SU-DHL-6 (cell line): ENCODE data around the gene E4F1.

Source experiments
- EZH2phosphoT487 ChIP-seq: fragments of 200-600 bp; sonication (generic), shearing (Covaris generic); conservative IDR thresholded peaks from 2 replicates; pipeline ENCODE4 v1.6.1; 2018; ENCODE audit warnings: mild to moderate bottlenecking, antibody characterized with exemption, low read length, moderate library complexity, mixed read lengths
- TF ChIP-seq, protein P1 (sequence below): fragments of 200-600 bp; sonication (generic); IDR thresholded peaks from one replicate; pipeline ENCODE4 v1.5.1; 2017; ENCODE audit warnings: antibody characterized with exemption, mild to moderate bottlenecking, low read length, moderate library complexity; ENCODE audit not compliant: insufficient read depth, poor library complexity, severe bottlenecking

DNA sequence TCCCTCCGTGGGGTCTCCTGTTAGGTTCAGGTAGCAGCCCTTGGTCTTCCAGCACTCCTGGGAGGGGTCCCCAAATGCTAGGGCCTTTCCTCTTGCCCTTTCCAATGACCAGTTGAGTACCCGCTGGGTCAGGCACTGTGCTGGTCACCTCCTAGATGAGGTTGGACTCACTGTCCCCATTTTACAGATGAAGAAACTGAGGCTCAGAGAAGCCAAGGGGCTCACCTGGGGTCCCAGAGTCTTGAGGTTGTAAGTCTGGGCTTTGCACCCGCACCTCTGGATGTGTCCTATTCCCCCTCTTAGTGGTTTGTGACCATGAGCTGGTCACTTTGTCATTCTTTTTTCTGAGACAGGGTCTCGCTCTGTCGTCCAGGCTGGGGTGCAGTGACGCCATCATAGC lies 25.6 kb upstream of the E4F1 start:
- TF ChIP-seq, protein P1, sequence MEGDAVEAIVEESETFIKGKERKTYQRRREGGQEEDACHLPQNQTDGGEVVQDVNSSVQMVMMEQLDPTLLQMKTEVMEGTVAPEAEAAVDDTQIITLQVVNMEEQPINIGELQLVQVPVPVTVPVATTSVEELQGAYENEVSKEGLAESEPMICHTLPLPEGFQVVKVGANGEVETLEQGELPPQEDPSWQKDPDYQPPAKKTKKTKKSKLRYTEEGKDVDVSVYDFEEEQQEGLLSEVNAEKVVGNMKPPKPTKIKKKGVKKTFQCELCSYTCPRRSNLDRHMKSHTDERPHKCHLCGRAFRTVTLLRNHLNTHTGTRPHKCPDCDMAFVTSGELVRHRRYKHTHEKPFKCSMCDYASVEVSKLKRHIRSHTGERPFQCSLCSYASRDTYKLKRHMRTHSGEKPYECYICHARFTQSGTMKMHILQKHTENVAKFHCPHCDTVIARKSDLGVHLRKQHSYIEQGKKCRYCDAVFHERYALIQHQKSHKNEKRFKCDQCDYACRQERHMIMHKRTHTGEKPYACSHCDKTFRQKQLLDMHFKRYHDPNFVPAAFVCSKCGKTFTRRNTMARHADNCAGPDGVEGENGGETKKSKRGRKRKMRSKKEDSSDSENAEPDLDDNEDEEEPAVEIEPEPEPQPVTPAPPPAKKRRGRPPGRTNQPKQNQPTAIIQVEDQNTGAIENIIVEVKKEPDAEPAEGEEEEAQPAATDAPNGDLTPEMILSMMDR = no peak
- no peak for TF ChIP-seq EZH2phosphoT487
